ENCODE data around the gene SELENON.

Gene SELENON

DNA sequence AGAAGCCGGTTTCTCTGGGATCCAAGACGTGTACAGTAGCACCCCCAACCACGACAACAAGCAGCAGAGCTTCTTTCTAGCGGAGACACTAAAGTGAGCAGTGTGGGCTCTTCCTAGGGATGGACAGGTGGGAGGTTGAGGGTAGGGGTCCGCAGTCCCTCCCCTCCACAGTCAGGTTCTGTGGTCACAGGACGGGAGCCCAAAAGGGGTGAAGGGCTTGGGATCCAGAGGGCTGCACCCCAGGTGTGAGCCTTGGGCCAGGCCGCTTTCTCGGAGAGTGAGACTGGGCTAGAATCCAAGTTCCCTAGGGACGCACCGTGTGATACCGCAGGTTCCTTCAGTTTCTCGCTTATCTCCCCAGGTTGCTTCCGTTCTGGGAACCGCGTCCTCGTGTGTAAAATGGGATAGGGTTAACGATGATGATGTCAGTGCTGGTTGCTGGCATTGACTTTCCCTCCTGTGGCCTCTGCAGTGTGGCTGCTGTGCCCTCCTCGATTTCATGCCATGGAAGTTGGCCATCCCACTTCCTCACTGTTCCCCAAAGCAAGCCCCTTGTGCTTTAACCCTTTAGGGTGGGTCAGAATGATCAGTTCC lies 17.3 kb upstream of the SELENON start (continued):
- TF ChIP-seq BCL6B (tag by site-specific recombination; IDR thresholded peaks at IDR 0.05) (no peak), ZNF501 (tag by site-specific recombination; IDR thresholded peaks at IDR 0.05) (no peak), KLF8 (tag by site-specific recombination; IDR thresholded peaks at IDR 0.05) (peak; percentile 63), ZFP69B (tag by site-specific recombination; IDR thresholded peaks at IDR 0.05) (peak; percentile 77; the same call in 1 of the 2 replicates), ZBTB7A (tag by site-specific recombination; IDR thresholded peaks at IDR 0.05; ENCODE audit: low read depth) (no peak; the same call in 1 of the 2 replicates), ZNF510 (tag by site-specific recombination; IDR thresholded peaks at IDR 0.05; ENCODE audit: insufficient replicate concordance) (no peak)

DNA sequence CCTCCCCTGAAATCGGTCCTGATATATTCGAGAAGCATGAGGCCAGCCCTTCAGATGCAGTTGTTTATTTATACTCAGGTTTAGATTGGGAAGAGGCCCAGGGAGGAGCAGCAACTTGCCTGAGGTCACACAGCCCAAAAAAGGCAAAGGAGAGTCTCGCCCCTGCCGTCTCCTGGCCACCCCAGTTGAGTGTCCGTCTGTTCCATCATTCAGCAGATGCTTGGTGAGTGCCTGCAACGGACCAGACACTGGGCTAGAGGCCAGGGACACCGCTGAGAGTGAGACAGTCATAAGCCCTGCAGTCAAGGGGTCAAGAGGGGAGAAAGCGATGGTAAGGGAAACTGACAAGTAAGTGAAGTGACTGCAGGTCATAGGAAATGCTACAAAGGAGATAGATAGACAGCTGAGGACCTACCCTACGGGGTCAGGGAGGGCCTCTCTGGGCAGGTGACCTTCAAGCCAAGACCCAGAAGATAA lies 15.4 kb upstream of the SELENON start:
- H3K9me3 ChIP-seq (ENCODE audit: control insufficient read depth, insufficient read depth, low read depth, low read length) = no peaks in the 10 kb centered on the region
- ChIA-PET CTCF (no interaction called here), POLR2A (no interaction called here)
- H3K27ac ChIP-seq (ENCODE audit: extremely low read depth, low read depth, low read length) = no peak overlapping the region
- peaks cover 12% of the 10 kb centered on the region for H3K4me1 ChIP-seq (ENCODE audit: control insufficient read depth, insufficient read depth, low read length)
- TF ChIP-seq ZNF707 (tag by site-specific recombination; IDR thresholded peaks at IDR 0.05) = no peak
- TF ChIP-seq GLI4 (tag by site-specific recombination; IDR thresholded peaks at IDR 0.05) = no peak
- no peak for TF ChIP-seq ZNF266 (tag by site-specific recombination; IDR thresholded peaks at IDR 0.05; ENCODE audit: low read depth)
- TF ChIP-seq PRDM4 (tag by site-specific recombination; IDR thresholded peaks at IDR 0.05) = 0 out of 2 replicates have a peak, but pooled peaks have one; percentile 14
- no peak for TF ChIP-seq ZBTB17 (tag by site-specific recombination; IDR thresholded peaks at IDR 0.05)
- no peak for TF ChIP-seq ZFP41 (tag by site-specific recombination; IDR thresholded peaks at IDR 0.05; ENCODE audit: borderline replicate concordance)
- TF ChIP-seq ZNF214 (tag by site-specific recombination; IDR thresholded peaks at IDR 0.05; ENCODE audit: borderline replicate concordance) = no peak
- TF ChIP-seq REST (tag by site-specific recombination; IDR thresholded peaks at IDR 0.05) = no peak
- no peak for TF ChIP-seq ZNF837 (tag by site-specific recombination; IDR thresholded peaks at IDR 0.05)
- TF ChIP-seq KLF10 (tag by site-specific recombination; IDR thresholded peaks at IDR 0.05) = no peak
- TF ChIP-seq PRDM1 (tag by site-specific recombination; IDR thresholded peaks at IDR 0.05) = peak; percentile 79
- no peak for TF ChIP-seq TCF7L2 (IDR thresholded peaks at IDR 0.05; ENCODE audit: borderline replicate concordance, low read depth, low read length)
- TF ChIP-seq MEIS1 (CRISPR knock-in tag; IDR thresholded peaks at IDR 0.05; ENCODE audit: borderline replicate concordance) = no peak
- no peak overlapping the region for H3K4me3 ChIP-seq (ENCODE audit: low read depth, low read length)
- no peaks in the 10 kb centered on the region for H3K36me3 ChIP-seq (ENCODE audit: control insufficient read depth in 2 of 2, insufficient read depth in 1 of 2, low read length in 2 of 2)

Measured in HEK293 (cell line).